GM12878 (cell line): ENCODE data around the gene ASB10. TPM values are rescaled to one million over a fixed set of nuclear protein-coding genes. Genes with fewer than 3 reads are reported as not detected.

Experiments used
- ATAC-seq: fragments of 200-7000 bp; cut with Tn5 transposase; 3 replicates; pipeline ENCODE4 v1.9.1; 2020; ENCODE audit warnings: mild to moderate bottlenecking, moderate library complexity
- BruUV-seq: library from RNA; stranded (reverse); fragments of 400-500 nt; replicated peaks from 2 replicates; lab custom pipeline; 2021; lab: Mats Ljungman, UMichigan
- CTCF ChIA-PET: fragments of 300-600 bp; sonication (Branson Sonifier 250); formaldehyde crosslinking; extraction: SDS; loops from one replicate; lab custom pipeline; 2021; ENCODE audit warnings: inconsistent platforms; lab: Yijun Ruan, JAX
- POLR2A ChIA-PET: fragments of 350-600 bp; formaldehyde crosslinking; extraction: SDS; loops from one replicate; lab custom pipeline; 2021; ENCODE audit warnings: inconsistent platforms; lab: Charles Lee
- RAD21 ChIA-PET: fragments of 300-600 bp; sonication (Branson Sonifier 250); formaldehyde crosslinking; loops from one replicate; lab custom pipeline; 2023; ENCODE audit warnings: antibody characterized with exemption; ENCODE audit not compliant: unreplicated experiment; lab: Charles Lee
- SMC1A ChIA-PET: fragments of 300-600 bp; sonication (Branson Sonifier 250); formaldehyde crosslinking; loops from one replicate; lab custom pipeline; 2023; ENCODE audit not compliant: unreplicated experiment, uncharacterized antibody; lab: Charles Lee
- DNase-seq: peaks from one replicate; pipeline ENCODE4 v3.0.0-alpha.2; 2011; ENCODE audit warnings: low read depth, low spot score
- FAIRE-seq: peaks from 3 replicates; lab custom pipeline; 2011; peaks lifted over from hg19 to GRCh38; lab: Jason Lieb, UNC
- H2AFZ ChIP-seq: 2 replicates; pipeline ENCODE4 v1.6.0; 2011; ENCODE audit warnings: low read depth, low read length, control low read depth; ENCODE audit not compliant: control insufficient read depth
- H3K27ac ChIP-seq: 2 replicates; pipeline ENCODE4 v1.5.1; 2011; ENCODE audit warnings: control low read depth; ENCODE audit not compliant: control insufficient read depth, insufficient read depth
- H3K27me3 ChIP-seq, 2 experiments: replicated peaks in 1 of 2; 2 replicates each; pipeline versions ENCODE4 v1.6.0 to v1.6.1; 2011; ENCODE audit warnings: low read length in 1 of 2; ENCODE audit not compliant: control insufficient read depth in 2 of 2, insufficient read depth in 2 of 2
- H3K36me3 ChIP-seq, 2 experiments: 2 replicates each; pipeline ENCODE4 v1.5.1; 2011; ENCODE audit warnings: low read length in 1 of 2; ENCODE audit not compliant: control insufficient read depth in 2 of 2, insufficient read depth in 2 of 2
- H3K4me1 ChIP-seq: 2 replicates; pipeline ENCODE4 v1.6.1; 2011; ENCODE audit warnings: mild to moderate bottlenecking, low read length, moderate library complexity, mixed read lengths; ENCODE audit not compliant: control insufficient read depth, insufficient read depth
- H3K4me2 ChIP-seq: 2 replicates; pipeline ENCODE4 v1.6.0; 2011; ENCODE audit warnings: control low read depth; ENCODE audit not compliant: control insufficient read depth, insufficient read depth
- H3K4me3 ChIP-seq: fragments of 200-600 bp; sonication (generic); 2 replicates; pipeline ENCODE4 v1.5.1; 2016
- H3K79me2 ChIP-seq: 2 replicates; pipeline ENCODE4 v1.6.0; 2011; ENCODE audit warnings: low read length; ENCODE audit not compliant: control insufficient read depth, insufficient read depth
- H3K9ac ChIP-seq: 2 replicates; pipeline ENCODE4 v1.8.0; 2011; ENCODE audit warnings: low read length, control low read depth, mixed read lengths; ENCODE audit not compliant: control insufficient read depth, insufficient read depth
- H3K9me3 ChIP-seq: replicated peaks from 3 replicates; pipeline ENCODE4 v1.5.1; 2011; ENCODE audit warnings: mild to moderate bottlenecking, low read length; ENCODE audit not compliant: control insufficient read depth, insufficient read depth
- H4K20me1 ChIP-seq: 2 replicates; pipeline ENCODE4 v1.6.0; 2011; ENCODE audit not compliant: control insufficient read depth, insufficient read depth
- SMAD5 ChIP-seq: IDR thresholded peaks from 2 replicates; pipeline ENCODE4 v1.6.1; 2016; ENCODE audit warnings: antibody characterized with exemption, low read depth
- WRNIP1 ChIP-seq: IDR thresholded peaks from 2 replicates; pipeline ENCODE4 v1.6.1; 2011; ENCODE audit warnings: low read depth, low read length, improper control_type of control experiment, borderline replicate concordance
- WGBS: methylation state at CpG from one replicate; pipeline ENCODE4 v1.1.6; 2016; ENCODE audit warnings: low lambda C conversion rate; ENCODE audit not compliant: insufficient replicate concordance, insufficient coverage; ENCODE audit errors: missing lambda C conversion rate; 5-methylcytosine and 5-hydroxymethylcytosine counted together
- in situ Hi-C: fragments of 300-500 bp; cut with MboI; formaldehyde crosslinking; loops from 9 replicates; pipeline ENCODE4 v1.14.3; 2018; ENCODE audit warnings: mixed read lengths
- intact Hi-C: fragments of 100-400 bp; cut with micrococcal nuclease; formaldehyde crosslinking; loops from one replicate; pipeline ENCODE4 v1.14.2; 2022; ENCODE audit not compliant: unreplicated experiment
- polyA plus RNA-seq, 11 experiments: library from polyadenylated mRNA; depleted of rRNA in 4 of 11; unstranded in 6 of 11; stranded (reverse) in 5 of 11; fragments of >200 nt; fragmentation: Nextera tagmentation in 4 of 11; fragmentation: Illumina TruSeq in 1 of 11; extraction: Ambion mirVana in 4 of 11; extraction: Trizol in 1 of 11; gene quantifications; 1 replicate in 1 of 11; 2 replicates in 10 of 11; pipeline versions ENCODE4 v1.2.1 to v1.2.3, GENCODE V29; 2011 to 2016; ENCODE audit warnings: inconsistent platforms in 2 of 11, missing spikeins in 2 of 11, low read depth in 1 of 11
- total RNA-seq, 4 experiments: library from RNA; depleted of rRNA in 3 of 4; stranded (reverse); fragments of >200 nt in 3 of 4; fragmentation: Illumina TruSeq in 1 of 4; extraction: Trizol in 1 of 4; gene quantifications; 2 replicates each; pipeline versions ENCODE4 v1.2.1 to v1.2.3, GENCODE V29; 2013 to 2021
- TF ChIP-seq, protein P1 (sequence below): fragments of 150-350 bp; IDR thresholded peaks from 2 replicates; pipeline ENCODE4 v1.6.1; 2016; ENCODE audit warnings: low read depth, low read length
- TF ChIP-seq, protein P2 (sequence below): fragments of 450-650 bp; IDR thresholded peaks from 2 replicates; pipeline ENCODE4 v1.6.1; 2016; ENCODE audit warnings: mild to moderate bottlenecking

Gene ASB10
- total and polyA plus RNA-seq, 10 of the 15 experiments (the other 5 are each of a cell fraction or from before 2014, with no cell fraction given) = not detected

DNA sequence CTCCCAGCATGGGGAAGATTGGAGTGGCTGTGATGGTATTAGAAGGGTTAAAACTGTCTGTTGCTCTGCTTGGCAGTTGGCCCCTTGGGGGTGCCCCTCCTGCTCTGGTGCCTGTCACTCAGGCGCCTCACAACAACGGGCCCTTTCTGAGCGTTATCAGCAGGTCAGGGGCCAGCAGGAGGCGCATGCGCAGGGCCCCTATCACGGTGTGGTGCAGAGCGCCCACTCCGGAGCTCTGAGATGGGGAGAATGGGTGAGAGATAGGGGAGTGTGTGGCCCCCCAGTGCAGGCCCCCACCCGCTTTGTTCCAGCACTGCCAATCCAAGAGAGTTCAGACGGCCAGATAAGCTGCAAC lies 44.4 kb downstream of the ASB10 start:
- TF ChIP-seq SMAD5 (no peak), WRNIP1 (no peak)
- TF ChIP-seq, protein P1, sequence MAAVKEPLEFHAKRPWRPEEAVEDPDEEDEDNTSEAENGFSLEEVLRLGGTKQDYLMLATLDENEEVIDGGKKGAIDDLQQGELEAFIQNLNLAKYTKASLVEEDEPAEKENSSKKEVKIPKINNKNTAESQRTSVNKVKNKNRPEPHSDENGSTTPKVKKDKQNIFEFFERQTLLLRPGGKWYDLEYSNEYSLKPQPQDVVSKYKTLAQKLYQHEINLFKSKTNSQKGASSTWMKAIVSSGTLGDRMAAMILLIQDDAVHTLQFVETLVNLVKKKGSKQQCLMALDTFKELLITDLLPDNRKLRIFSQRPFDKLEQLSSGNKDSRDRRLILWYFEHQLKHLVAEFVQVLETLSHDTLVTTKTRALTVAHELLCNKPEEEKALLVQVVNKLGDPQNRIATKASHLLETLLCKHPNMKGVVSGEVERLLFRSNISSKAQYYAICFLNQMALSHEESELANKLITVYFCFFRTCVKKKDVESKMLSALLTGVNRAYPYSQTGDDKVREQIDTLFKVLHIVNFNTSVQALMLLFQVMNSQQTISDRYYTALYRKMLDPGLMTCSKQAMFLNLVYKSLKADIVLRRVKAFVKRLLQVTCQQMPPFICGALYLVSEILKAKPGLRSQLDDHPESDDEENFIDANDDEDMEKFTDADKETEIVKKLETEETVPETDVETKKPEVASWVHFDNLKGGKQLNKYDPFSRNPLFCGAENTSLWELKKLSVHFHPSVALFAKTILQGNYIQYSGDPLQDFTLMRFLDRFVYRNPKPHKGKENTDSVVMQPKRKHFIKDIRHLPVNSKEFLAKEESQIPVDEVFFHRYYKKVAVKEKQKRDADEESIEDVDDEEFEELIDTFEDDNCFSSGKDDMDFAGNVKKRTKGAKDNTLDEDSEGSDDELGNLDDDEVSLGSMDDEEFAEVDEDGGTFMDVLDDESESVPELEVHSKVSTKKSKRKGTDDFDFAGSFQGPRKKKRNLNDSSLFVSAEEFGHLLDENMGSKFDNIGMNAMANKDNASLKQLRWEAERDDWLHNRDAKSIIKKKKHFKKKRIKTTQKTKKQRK = no peak
- TF ChIP-seq, protein P2, sequence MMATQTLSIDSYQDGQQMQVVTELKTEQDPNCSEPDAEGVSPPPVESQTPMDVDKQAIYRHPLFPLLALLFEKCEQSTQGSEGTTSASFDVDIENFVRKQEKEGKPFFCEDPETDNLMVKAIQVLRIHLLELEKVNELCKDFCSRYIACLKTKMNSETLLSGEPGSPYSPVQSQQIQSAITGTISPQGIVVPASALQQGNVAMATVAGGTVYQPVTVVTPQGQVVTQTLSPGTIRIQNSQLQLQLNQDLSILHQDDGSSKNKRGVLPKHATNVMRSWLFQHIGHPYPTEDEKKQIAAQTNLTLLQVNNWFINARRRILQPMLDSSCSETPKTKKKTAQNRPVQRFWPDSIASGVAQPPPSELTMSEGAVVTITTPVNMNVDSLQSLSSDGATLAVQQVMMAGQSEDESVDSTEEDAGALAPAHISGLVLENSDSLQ = no peak
- TF ChIP-seq, all 136 proteins: peak for 0
- no peak overlapping the region for H3K9ac ChIP-seq
- WGBS = 87% methylated on average over 10 of the region's 10 CpGs
- H4K20me1 ChIP-seq = no peaks in the 10 kb centered on the region
- H3K9me3 ChIP-seq = no peaks in the 10 kb centered on the region
- CTCF ChIA-PET = interaction anchor here (1.4 kb wide), 1 partner anchor 30 kb away, joined by 3 read pairs; no protein-coding TSS in a partner anchor
- intact Hi-C loops (no loop called here), in situ Hi-C loops (no loop called here)
- no peak overlapping the region for H3K27ac ChIP-seq
- H3K79me2 ChIP-seq = no peaks in the 10 kb centered on the region
- H3K4me3 ChIP-seq = no peak overlapping the region
- no peak for ATAC-seq
- no peak overlapping the region for H2AFZ ChIP-seq
- H3K27me3 ChIP-seq = no peaks in the 10 kb centered on the region
- POLR2A ChIA-PET = no interaction called here
- H3K4me2 ChIP-seq = no peak overlapping the region
- no peak for FAIRE-seq
- DNase-seq = no peak
- H3K4me1 ChIP-seq = no peaks in the 10 kb centered on the region
- peaks cover 2% of the 10 kb centered on the region in 2 experiments; a peak in 3 of 4 replicates for H3K36me3 ChIP-seq
- RAD21 ChIA-PET = no interaction called here
- SMC1A ChIA-PET = no interaction called here
- no TSS peak for BruUV-seq
